Measurements from ENCODE around the gene RAD51AP2.
"Not testable (repeated sequence)": the region's sequence is repeated elsewhere in the genome, so short reads cannot be mapped to it uniquely, and the experiment has no call there.

RAD51AP2 gene

GRCh38 chr2:17538022-17538843, 20.0 kb upstream of the RAD51AP2 start:
- no peak for DNase-seq

GRCh38 chr2:17536416-17536815, 18.2 kb upstream of the RAD51AP2 start:
- DNase-seq, result peak; percentile 39

GRCh38 chr2:17533546-17533945, 15.3 kb upstream of the RAD51AP2 start:
- DNase-seq, result no peak

- no peak for DNase-seq
Observed at GRCh38 chr2:17529771-17530170, 11.5 kb upstream of the RAD51AP2 start.

- no peak for DNase-seq
Observed at GRCh38 chr2:17522303-17522702, 4.1 kb upstream of the RAD51AP2 start.

GRCh38 chr2:17521621-17522020, 3.4 kb upstream of the RAD51AP2 start:
- DNase-seq, result no peak

- no peak for DNase-seq
Observed at GRCh38 chr2:17520761-17521160, 2.5 kb upstream of the RAD51AP2 start.

GRCh38 chr2:17519486-17519885, 1.2 kb upstream of the RAD51AP2 start:
- no peak for DNase-seq

GRCh38 chr2:17517481-17518211, 594 bp downstream of the RAD51AP2 start:
- DNase-seq, result peak; percentile 28

GRCh38 chr2:17515652-17516051, 2.6 kb downstream of the RAD51AP2 start:
- peak; percentile 18 for DNase-seq

GRCh38 chr2:17506736-17507616, 11.3 kb downstream of the RAD51AP2 start:
- DNase-seq, result no peak

- no peak for DNase-seq
Observed at GRCh38 chr2:17497718-17498117, 20.5 kb downstream of the RAD51AP2 start.

GRCh38 chr2:17495590-17495989, 22.6 kb downstream of the RAD51AP2 start:
- DNase-seq, result no peak

- DNase-seq, result not testable (repeated sequence)
Observed at GRCh38 chr2:17490165-17490564, 28.1 kb downstream of the RAD51AP2 start.

- not testable (repeated sequence) for DNase-seq
Observed at GRCh38 chr2:17488610-17489009, 29.6 kb downstream of the RAD51AP2 start.

- DNase-seq, result no peak
Observed at GRCh38 chr2:17483496-17483895, 34.7 kb downstream of the RAD51AP2 start.

- DNase-seq, result no peak
Observed at GRCh38 chr2:17482651-17483050, 35.6 kb downstream of the RAD51AP2 start.

GRCh38 chr2:17479875-17480274, 38.4 kb downstream of the RAD51AP2 start:
- DNase-seq, result peak; percentile 61

- no peak for DNase-seq
Observed at GRCh38 chr2:17476830-17477229, 41.4 kb downstream of the RAD51AP2 start.

GRCh38 chr2:17476064-17476463, 42.2 kb downstream of the RAD51AP2 start:
- DNase-seq, result no peak

GRCh38 chr2:17475286-17475685, 43.0 kb downstream of the RAD51AP2 start:
- no peak for DNase-seq

GRCh38 chr2:17471979-17472378, 46.3 kb downstream of the RAD51AP2 start:
- DNase-seq, result no peak

All from fibroblast of skin of abdomen (primary cell).